HG02870 (cell line): ENCODE data around the gene ACSF2.

Source experiments
- ATAC-seq: cut with Tn5 transposase; IDR thresholded peaks from one replicate; pipeline ENCODE4 v1.9.1; 2021; ENCODE audit warnings: mild to moderate bottlenecking, moderate library complexity; ENCODE audit not compliant: unreplicated experiment

The ACSF2 gene

GRCh38 chr17:50519141-50519834 lies 93.3 kb downstream of the ACSF2 start:
- ATAC-seq: no peak

DNA sequence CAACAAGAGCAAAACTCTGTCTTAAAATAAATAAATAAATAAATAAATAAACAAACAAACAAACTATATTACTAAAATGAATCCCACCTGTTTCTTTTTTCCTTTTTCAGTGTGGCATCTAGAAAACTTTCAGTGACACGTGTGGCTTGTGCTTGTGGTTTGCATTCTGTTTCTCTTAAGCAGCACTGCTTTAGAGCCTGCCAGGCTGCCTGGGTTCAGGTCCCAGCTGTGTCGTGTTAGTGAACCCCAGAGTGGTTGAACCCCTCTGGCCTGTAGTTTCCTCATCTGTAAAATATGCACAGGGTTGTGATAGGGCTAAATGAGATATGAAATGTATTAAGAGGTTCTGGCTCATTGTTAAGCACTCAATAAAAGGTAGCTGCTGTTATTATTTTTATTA lies 94.5 kb downstream of the ACSF2 start:
- ATAC-seq: no peak

DNA sequence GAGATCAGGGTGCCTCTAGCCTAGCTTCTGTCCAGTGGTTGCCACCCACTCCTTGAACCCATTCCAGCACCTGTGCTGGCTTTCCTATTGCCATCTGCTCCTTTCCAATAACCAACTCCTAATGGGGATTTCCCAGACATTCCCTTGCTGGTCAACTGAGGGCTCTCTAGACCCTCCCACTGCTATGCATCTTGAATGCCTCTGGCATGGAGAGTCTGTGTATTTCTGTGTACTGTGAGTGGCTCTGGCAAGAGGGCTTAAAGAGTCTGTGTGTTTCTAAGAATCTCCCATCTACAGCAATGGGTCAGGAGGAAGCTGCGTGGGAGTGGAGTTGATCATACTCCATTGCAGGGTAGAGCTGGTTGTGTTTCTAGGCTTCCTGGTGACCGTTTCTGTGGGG lies 95.5 kb downstream of the ACSF2 start:
- ATAC-seq: no peak

DNA sequence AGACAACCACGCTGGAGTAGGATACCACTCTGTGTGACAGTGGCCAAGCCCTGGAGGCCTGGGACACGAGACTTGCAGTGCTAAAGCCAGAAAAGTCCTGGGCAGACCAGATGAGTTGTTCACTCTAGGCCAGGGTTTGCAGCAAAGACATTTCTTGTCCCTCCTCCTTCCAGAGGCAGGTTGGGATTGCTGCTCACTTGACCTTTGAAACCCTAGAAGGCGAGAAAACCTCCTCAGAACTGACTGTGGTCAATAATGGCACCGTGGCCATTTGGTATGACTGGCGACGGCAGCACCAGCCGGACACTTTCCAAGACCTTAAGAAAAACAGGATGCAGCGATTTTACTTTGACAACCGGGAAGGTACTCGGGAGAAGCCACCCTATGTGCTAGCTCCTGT lies 96.7 kb downstream of the ACSF2 start:
- no peak for ATAC-seq

GRCh38 chr17:50523208-50523607 lies 97.2 kb downstream of the ACSF2 start:
- no peak for ATAC-seq
